Fibroblast of the aortic adventitia (primary cell): ENCODE measurements around the gene SOX18. TPM values are rescaled to one million over a fixed set of nuclear protein-coding genes. Genes with fewer than 3 reads are reported as not detected.

Experiments used
- DNase-seq: peaks from one replicate; pipeline ENCODE4 v3.0.0-alpha.2; 2010; ENCODE audit warnings: low read depth
- H3K4me3 ChIP-seq: 2 replicates; pipeline ENCODE4 v1.5.1; 2011; ENCODE audit warnings: low read depth, mild to moderate bottlenecking, control low read depth, low read length, moderate library complexity
- total RNA-seq: library from RNA; depleted of rRNA; stranded (reverse); fragments of >200 nt; gene quantifications from 2 replicates; pipeline ENCODE4 v1.2.3, GENCODE V29; 2012; ENCODE audit warnings: low replicate concordance
- TF ChIP-seq, protein P1 (sequence below): IDR thresholded peaks from 2 replicates; pipeline ENCODE4 v1.5.1; 2011; ENCODE audit warnings: mild to moderate bottlenecking, low read length, control low read depth, inconsistent platforms; ENCODE audit not compliant: insufficient read depth

SOX18 gene
- total RNA-seq, 1 donor: not detected

DNA sequence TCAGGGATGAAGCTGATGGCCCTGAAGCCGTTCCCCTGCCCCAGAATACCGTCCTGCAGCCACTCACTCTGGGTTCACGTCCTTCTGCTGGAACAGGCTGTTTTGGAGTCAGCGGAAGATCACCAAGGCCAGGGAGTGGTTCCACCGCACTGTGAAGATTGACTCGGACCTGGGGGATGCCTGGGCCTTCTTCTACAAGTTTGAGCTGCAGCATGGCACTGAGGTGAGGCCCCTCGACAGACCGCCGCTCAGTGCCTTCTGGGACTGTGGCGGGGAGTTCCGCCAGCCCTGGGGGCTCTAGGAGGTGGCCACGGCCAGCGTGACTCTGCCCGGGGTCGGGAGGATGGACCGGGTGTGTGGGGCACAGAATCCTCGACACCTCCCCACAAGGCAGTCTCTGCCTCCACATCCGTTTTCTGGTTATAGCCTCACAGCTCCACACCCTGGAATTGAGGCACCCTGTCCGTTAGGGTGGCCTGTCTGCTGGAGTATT is 17.6 kb downstream of the SOX18 start:
- TF ChIP-seq, protein P1, sequence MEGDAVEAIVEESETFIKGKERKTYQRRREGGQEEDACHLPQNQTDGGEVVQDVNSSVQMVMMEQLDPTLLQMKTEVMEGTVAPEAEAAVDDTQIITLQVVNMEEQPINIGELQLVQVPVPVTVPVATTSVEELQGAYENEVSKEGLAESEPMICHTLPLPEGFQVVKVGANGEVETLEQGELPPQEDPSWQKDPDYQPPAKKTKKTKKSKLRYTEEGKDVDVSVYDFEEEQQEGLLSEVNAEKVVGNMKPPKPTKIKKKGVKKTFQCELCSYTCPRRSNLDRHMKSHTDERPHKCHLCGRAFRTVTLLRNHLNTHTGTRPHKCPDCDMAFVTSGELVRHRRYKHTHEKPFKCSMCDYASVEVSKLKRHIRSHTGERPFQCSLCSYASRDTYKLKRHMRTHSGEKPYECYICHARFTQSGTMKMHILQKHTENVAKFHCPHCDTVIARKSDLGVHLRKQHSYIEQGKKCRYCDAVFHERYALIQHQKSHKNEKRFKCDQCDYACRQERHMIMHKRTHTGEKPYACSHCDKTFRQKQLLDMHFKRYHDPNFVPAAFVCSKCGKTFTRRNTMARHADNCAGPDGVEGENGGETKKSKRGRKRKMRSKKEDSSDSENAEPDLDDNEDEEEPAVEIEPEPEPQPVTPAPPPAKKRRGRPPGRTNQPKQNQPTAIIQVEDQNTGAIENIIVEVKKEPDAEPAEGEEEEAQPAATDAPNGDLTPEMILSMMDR: no peak
- H3K4me3 ChIP-seq: no peak overlapping the region
- no peak for DNase-seq

DNA sequence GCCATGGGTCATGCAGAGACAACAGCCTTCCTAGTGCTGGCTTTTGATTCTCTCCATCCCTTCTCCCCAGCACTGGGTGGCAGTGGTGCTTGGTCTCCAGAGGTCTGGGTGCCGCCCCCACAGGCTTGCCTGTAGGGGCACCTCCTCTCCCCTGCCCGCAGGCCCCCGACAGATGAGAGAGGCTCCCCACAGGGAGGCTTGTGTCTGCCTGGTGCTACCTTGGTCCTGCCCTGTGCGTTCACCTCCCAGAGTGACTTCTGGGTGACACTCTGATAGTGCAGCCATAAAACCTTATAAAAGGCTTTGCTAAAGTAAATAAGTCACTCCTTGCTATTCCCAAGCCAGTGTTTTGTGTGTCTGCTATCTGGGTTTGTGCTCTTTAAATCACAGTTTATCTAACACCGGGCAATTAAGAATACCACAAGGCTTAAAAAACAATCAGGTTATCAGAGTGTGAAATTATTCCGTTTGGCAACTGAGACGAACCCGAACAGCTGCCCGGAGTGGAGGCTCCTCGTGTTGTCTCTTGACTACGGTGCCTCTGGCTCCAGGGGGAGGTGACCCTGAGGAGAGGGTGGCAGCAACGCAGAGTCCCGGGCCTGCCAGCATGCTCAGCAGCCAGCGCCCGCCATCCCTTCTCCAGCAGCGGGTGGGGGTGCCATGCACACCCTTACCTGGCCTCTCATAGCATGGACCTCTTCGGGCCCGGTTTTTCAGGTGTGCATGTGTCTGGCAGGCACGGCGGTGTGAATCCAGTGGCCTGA is 18.9 kb downstream of the SOX18 start:
- DNase-seq: no peak
- TF ChIP-seq, protein P1: no peak
- no peak overlapping the region for H3K4me3 ChIP-seq

DNA sequence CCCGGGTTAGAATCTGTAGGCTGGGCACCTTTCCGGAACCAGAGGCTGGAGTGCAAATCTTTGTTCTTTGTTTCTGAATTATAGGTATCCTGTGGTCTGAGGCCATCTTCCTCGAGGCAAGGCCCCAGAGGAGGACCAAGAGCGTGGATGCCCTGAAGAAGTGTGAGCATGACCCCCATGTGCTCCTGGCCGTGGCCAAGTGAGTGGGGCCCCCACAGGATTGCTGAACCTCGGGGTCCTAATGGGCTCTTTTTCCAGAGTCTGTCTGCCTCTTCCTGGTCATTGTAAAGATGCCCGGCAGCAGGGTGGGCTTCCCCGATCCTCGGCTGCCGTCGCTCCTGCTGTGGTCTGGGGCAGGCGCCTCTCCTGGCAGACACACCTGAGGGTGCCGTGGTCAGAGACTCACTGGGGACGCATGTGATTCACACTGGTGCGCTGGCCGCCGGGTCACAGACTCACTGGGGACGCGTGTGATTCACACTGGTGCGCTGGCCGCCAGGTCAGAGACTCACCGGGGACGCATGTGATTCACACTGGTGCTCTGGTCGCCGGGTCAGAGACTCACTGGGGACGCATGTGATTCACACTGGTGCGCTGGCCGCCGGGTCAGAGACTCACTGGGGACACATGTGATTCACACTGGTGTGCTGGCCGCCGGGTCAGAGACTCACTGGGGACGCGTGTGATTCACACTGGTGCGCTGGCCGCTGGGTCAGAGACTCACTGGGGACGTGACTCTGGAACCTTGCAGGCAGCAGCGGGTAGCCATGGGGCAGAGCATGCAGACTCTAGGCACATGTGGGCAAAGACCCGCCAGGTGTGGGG is 19.9 kb downstream of the SOX18 start:
- TF ChIP-seq, protein P1: no peak
- no peak for DNase-seq
- no peak overlapping the region for H3K4me3 ChIP-seq

DNA sequence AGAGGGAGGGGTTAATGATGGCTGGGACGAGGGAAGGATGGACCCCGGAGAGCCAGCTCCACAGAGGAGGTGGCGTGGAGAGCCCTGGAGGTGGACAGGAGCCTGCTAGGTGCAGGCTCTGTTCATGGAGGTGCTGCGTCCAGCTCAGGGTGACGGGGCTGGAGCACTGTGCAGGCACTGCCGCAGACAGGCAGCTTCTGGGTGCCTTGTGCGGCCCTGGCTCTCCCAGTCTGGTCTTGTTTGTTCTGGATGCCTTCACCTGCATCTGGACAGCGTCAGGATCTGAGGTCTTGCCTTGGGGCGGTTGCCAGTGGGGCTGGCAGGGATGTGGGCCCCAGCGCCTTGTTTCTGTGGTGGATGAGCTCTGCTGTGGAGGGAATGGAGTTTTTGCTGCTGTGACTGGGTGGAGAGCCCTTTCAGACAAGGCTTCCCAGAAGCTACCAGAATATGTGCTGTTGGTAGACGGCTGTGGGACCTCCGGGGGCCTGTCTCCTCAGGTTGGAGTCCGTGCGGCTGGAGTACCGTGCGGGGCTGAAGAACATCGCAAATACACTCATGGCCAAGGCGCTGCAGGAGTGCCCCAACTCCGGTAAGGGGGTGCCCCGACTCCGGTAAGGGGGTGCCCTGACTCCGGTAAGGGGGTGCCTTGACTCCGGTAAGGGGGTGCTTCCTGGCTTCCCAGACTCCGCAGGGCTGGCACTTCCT is 21.3 kb downstream of the SOX18 start:
- TF ChIP-seq, protein P1: no peak
- no peak overlapping the region for H3K4me3 ChIP-seq
- DNase-seq: peak; percentile 59

DNA sequence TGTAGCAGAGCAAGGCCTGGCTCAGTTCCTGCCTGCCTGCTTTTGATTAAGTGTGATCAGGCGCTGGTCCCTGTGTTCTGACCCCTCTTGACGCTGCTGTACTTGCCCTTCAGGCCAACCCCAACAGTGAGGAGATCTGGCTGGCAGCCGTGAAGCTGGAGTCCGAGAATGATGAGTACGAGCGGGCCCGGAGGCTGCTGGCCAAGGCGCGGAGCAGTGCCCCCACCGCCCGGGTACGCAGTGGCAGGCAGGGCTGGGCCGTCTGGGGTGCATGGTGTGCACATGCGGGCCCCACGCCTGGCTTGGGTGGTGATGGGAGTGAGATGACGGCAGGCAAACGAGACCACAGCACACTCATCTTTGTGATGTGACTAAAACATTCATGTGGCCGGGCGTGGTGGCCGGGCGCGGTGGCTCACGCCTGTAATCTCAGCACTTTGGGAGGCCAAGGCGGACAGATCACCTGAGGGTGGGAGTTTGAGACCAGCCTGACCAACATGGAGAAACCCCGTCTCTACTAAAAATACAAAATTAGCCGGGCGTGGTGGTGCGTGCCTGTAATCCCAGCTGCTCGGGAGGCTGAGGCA is 23.5 kb downstream of the SOX18 start:
- DNase-seq: no peak
- TF ChIP-seq, protein P1: no peak
- no peak overlapping the region for H3K4me3 ChIP-seq

DNA sequence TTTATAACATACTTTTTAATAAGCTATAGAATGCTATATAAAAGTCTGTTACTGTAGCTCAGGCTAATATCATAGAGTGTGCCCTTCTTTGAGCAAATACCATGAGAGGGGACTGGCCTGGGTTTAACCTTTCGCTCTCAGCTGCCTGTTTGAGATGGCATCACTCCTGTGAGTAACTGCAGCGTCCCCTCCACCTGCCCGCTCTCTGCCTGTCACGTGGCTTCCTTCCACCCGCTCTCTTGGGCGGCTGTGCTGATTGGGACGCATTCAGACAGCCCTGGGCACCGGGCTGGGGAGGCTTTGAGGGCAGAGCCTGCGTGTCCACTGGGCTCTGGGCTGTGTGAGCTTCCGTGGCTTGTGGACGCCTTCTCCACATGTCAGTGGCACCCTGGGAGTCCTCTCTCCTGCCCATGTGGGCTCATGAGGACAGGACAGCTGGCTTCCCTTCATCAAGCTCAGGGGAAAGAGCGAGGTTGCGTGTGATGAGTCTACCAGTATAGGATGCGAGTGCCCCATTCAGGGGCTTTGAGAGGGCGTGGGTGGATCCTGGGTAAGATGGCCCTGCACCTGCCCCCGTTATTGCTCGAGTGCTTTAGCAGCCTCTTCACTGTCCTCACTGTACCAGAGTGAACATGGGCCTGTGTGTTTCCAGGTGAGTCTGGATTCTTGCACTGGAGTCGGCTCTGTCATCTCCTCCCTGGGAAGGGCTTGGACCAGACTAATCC is 24.2 kb downstream of the SOX18 start:
- no peak overlapping the region for H3K4me3 ChIP-seq
- TF ChIP-seq, protein P1: no peak
- DNase-seq: no peak
